Measurements from ENCODE around the gene KCNJ12. TPM values are rescaled to one million over a fixed set of nuclear protein-coding genes. Genes with fewer than 3 reads are reported as not detected.
"Not testable (repeated sequence)": the region's sequence is repeated elsewhere in the genome, so short reads cannot be mapped to it uniquely, and the experiment has no call there.

The KCNJ12 gene
- total RNA-seq, 4 donors from 2014 or later = 18.2 to 35.7 (median 29.2) TPM

GRCh38 chr17:21407752-21408151 is 31.6 kb downstream of the KCNJ12 start:
- ATAC-seq = not testable (repeated sequence)

DNA sequence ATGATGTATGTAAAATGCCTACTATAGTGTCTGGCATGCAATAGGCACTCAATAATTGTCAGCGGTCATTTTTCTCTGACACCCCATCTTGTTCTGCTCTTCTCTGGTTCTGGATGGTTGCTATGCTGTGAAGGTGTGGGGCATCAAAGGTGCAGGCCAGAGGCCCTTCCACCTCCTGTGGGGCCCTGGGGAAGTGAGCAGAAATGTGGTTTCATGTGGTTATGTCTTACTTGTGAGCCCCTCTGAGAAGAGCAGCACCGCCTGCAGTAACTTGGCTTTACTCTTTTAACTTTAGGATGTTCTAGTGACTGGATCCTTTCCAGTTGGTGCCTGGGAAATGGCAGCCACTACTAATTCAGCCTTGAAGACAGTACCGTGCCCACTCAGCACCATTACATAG is 32.1 kb downstream of the KCNJ12 start:
- H3K9me3 ChIP-seq; H3K27me3 ChIP-seq; H3K4me3 ChIP-seq; DNase-seq; ATAC-seq; H3K36me3 ChIP-seq; H3K27ac ChIP-seq; intact Hi-C loops (cut with DNase I; ENCODE audit: low total_unique reads): not testable (repeated sequence)
- H3K4me1 ChIP-seq = peaks cover 29 to 50% of the 10 kb centered on the region in 2 donors
- in situ Hi-C loops (cut with MboI; ENCODE audit: low sequenced_read_pairs in 4 of 4) = loop anchor here (25.0 kb wide), 1 partner anchor 304 kb away; no protein-coding TSS in a partner anchor

More at GRCh38 chr17:21407752-21408151, 31.6 kb downstream of the KCNJ12 start:
- H3K27me3 ChIP-seq; H3K9me3 ChIP-seq; H3K27ac ChIP-seq; intact Hi-C loops (cut with DNase I; ENCODE audit: low total_unique reads); H3K36me3 ChIP-seq; DNase-seq; H3K4me3 ChIP-seq: not testable (repeated sequence)
- peaks cover 29 to 50% of the 10 kb centered on the region in 2 donors for H3K4me1 ChIP-seq
- in situ Hi-C loops (cut with MboI; ENCODE audit: low sequenced_read_pairs in 4 of 4) = loop anchor here (25.0 kb wide), 1 partner anchor 305 kb away; no protein-coding TSS in a partner anchor

DNA sequence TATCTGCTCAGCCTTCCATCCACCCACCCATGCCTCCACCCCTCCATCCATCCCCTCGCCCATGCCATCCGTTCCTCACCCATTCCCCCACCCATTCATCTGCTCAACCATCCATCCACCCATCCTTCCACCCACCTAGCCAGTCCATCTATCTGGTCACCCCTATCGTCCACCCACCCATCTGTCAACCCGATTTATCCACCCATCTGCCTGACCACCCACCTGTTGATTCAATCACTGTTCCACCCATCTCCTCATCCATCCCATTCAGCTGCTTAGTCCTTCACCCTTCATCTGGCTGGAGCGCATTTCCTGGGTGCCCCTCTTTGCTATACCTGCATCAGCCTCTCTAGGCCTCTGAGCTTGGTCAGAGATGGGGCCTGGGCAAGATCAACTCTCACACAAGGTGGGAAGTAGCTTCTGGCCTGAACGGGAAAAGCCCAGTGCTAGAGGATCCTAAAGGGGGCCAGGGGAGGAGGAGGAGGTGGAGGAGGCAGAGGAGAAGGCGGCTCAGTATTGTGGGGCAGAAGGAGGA is 32.7 kb downstream of the KCNJ12 start:
- H3K27me3 ChIP-seq; H3K9me3 ChIP-seq; H3K4me3 ChIP-seq; H3K36me3 ChIP-seq; ATAC-seq; intact Hi-C loops (cut with DNase I; ENCODE audit: low total_unique reads); DNase-seq: not testable (repeated sequence)
- in situ Hi-C loops (cut with MboI; ENCODE audit: low sequenced_read_pairs in 4 of 4) = loop anchor here (25.0 kb wide), 1 partner anchor 303 kb away; no protein-coding TSS in a partner anchor
- Histone ChIP-seq H3K4me1 (peaks cover 29 to 46% of the 10 kb centered on the region in 2 donors), H3K27ac (peak overlapping the region in 1 of 4 donors; percentile 47)

DNA sequence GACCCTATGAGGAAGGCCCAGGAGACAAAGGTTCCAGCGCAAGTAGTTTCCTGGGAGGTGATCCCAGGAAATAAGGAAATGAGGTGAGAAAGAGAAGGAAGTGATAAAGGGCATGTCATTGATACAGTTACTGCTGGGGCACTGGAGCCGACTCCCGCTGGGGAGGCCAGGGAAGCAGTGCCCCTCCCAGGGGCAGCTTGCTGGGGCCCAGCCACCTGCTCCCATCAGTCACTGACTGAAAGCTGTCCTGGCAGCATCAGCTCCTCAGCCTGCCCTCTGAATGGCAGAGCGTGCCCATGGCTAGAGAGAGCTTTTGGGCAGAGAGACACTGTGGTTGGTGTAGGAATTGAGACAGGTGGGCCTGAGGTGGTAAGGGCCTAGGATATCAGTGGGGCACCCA is 33.2 kb downstream of the KCNJ12 start:
- H3K27me3 ChIP-seq; H3K9me3 ChIP-seq; H3K36me3 ChIP-seq; intact Hi-C loops (cut with DNase I; ENCODE audit: low total_unique reads); H3K4me3 ChIP-seq: not testable (repeated sequence)
- ATAC-seq (peak; percentile 19 to 25), DNase-seq (peak in 1 of 2 donors; percentile 33)
- in situ Hi-C loops (cut with MboI; ENCODE audit: low sequenced_read_pairs in 4 of 4) = loop anchor here (25.0 kb wide), 1 partner anchor 303 kb away; no protein-coding TSS in a partner anchor
- Histone ChIP-seq H3K27ac (peak overlapping the region; percentile 42 to 68 (median 60)), H3K4me1 (peaks cover 29 to 41% of the 10 kb centered on the region in 2 donors)

- in situ Hi-C loops (cut with MboI; ENCODE audit: low sequenced_read_pairs in 4 of 4) = loop anchor here (25.0 kb wide), 1 partner anchor 302 kb away; no protein-coding TSS in a partner anchor
These were observed 33.8 kb downstream of the KCNJ12 start for GRCh38 chr17:21409971-21410370.

GRCh38 chr17:21410371-21410770 is 34.2 kb downstream of the KCNJ12 start:
- H3K4me3 ChIP-seq; H3K9me3 ChIP-seq; intact Hi-C loops (cut with DNase I; ENCODE audit: low total_unique reads); DNase-seq; ATAC-seq; H3K27me3 ChIP-seq; H3K36me3 ChIP-seq: not testable (repeated sequence)
- H3K27ac ChIP-seq = peak overlapping the region in 1 of 4 donors; percentile 54
- H3K4me1 ChIP-seq = peaks cover 19 to 31% of the 10 kb centered on the region in 2 donors
- in situ Hi-C loops (cut with MboI; ENCODE audit: low sequenced_read_pairs in 4 of 4) = loop anchor here (25.0 kb wide), 1 partner anchor 302 kb away; no protein-coding TSS in a partner anchor

More at GRCh38 chr17:21409971-21410370, 33.8 kb downstream of the KCNJ12 start:
- peaks cover 23 to 35% of the 10 kb centered on the region in 2 donors for H3K4me1 ChIP-seq
- peak overlapping the region in 3 of 4 donors; percentile 54 to 68 (median 66) for H3K27ac ChIP-seq
- intact Hi-C loops (cut with DNase I; ENCODE audit: low total_unique reads); DNase-seq; H3K36me3 ChIP-seq; H3K4me3 ChIP-seq; ATAC-seq; H3K27me3 ChIP-seq; H3K9me3 ChIP-seq: not testable (repeated sequence)

DNA sequence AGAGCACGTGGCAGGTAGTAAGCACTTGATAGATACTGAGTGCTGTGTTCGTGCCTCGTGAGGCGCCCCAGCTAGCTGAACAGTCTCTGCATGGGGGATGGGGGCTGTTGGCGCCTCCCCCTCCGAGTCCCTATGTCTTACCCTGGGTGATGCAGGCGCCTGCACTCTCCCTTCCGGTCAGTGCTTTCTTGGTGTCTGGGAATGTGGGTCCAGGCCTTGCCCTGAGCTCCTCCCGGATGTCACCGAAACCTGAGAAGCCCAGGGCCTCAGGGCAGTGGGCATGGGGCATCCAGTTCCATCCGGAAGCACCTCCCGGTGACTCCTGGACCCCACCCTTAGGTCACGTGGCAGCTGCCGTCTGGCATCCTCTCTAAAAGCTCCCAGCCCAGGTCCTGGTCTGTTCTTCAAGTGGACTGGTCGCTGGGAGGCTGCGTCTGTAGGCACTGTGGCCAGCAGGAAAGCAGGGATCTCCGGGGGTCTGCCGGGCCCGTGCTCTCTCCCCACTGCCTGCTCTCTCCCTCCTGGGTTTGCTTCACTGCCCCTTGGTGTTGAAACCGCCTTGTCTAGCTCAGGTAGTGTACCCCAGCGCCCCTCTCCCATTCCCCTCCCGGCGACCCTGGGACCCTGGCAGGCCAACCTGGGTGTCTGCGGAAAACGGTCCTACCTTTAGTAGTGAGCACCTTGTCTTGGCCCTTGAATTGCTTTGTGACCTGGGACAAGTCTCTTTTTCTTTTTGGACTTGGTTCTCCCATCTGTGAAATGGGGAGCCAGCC is 34.9 kb downstream of the KCNJ12 start:
- in situ Hi-C loops (cut with MboI; ENCODE audit: low sequenced_read_pairs in 4 of 4) = loop anchor here (25.0 kb wide), 1 partner anchor 301 kb away; no protein-coding TSS in a partner anchor
- ATAC-seq = not testable (repeated sequence)

GRCh38 chr17:21411679-21412205 is 35.6 kb downstream of the KCNJ12 start:
- in situ Hi-C loops (cut with MboI; ENCODE audit: low sequenced_read_pairs in 4 of 4) = loop anchor here (25.0 kb wide), 1 partner anchor 301 kb away; no protein-coding TSS in a partner anchor

More for the DNA sequence above, 34.9 kb downstream of the KCNJ12 start:
- H3K36me3 ChIP-seq; DNase-seq; intact Hi-C loops (cut with DNase I; ENCODE audit: low total_unique reads); H3K27me3 ChIP-seq; H3K4me3 ChIP-seq; H3K9me3 ChIP-seq: not testable (repeated sequence)
- Histone ChIP-seq H3K27ac (peak overlapping the region in 2 of 4 donors; percentile 46 to 61), H3K4me1 (peaks cover 13 to 24% of the 10 kb centered on the region in 2 donors)

DNA sequence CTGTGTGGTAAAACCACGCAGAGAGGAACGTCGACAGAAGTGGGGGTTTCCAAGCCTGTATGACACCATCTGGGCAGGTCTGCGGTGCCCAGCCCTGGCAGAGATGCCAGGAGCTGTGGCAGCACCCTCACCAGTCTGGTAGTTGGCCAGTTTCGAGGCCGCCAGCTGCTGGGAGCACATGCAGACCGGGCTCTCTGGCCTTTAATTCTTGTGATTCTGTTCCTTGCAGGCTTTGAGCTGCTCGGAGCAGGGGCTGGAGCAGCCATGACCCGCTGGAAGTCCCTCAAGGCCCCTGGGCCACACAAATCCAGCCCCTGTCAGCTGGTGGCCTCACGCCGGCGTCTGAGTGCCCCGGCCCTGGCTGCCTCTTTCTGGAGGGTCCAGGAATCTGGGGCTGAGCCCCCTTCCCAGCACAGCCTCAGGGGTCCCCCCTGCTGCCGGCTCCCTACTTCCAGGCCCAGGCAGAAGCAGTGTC is 36.1 kb downstream of the KCNJ12 start:
- intact Hi-C loops (cut with DNase I; ENCODE audit: low total_unique reads); H3K4me3 ChIP-seq; H3K27me3 ChIP-seq; H3K9me3 ChIP-seq; DNase-seq; ATAC-seq; H3K36me3 ChIP-seq: not testable (repeated sequence)
- in situ Hi-C loops (cut with MboI; ENCODE audit: low sequenced_read_pairs in 4 of 4) = loop anchor here (25.0 kb wide), 1 partner anchor 300 kb away; no protein-coding TSS in a partner anchor
- peak overlapping the region in 2 of 4 donors; percentile 40 to 57 for H3K27ac ChIP-seq
- peaks cover 13 to 22% of the 10 kb centered on the region in 2 donors for H3K4me1 ChIP-seq

More at GRCh38 chr17:21411679-21412205, 35.6 kb downstream of the KCNJ12 start:
- H3K4me3 ChIP-seq; DNase-seq; H3K27me3 ChIP-seq; H3K36me3 ChIP-seq; intact Hi-C loops (cut with DNase I; ENCODE audit: low total_unique reads); H3K9me3 ChIP-seq; ATAC-seq: not testable (repeated sequence)
- Histone ChIP-seq H3K4me1 (peaks cover 13 to 22% of the 10 kb centered on the region in 2 donors), H3K27ac (peak overlapping the region in 2 of 4 donors; percentile 57 to 61)

DNA sequence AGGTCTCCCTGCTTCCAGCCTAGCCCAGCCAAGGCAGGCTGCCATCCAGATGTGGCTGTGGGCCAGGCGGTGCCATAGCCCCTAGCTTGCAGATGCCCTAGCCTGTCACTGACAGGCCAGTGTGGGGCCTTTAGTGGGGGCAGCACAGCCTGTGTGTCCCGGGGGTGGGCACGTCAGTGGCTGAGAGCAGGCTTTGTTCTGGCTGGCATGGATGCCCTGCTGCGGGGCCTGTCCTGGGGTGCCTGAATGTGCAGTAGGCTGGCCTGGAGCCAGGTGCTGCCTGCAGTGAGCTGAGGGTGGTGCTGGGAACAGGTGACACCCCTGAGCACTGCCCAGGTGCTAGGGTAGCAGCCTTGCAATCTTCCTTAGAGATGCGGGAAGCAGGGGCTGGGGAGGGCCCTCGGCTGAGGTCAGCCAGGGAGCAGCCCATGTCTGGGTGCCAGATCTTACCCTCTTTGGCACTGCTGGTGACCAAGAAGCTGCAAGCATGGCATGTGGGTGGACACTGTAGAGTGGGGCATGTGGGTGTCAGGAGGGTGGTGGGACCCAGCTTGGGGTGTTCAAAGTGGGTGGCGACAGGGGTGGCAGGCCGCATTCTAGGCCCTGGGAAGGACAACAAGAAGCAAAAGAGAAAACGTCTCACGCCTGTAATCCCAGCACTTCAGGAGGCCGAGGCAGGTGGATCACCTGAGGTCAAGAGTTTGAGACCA is 37.6 kb downstream of the KCNJ12 start:
- in situ Hi-C loops (cut with MboI; ENCODE audit: low sequenced_read_pairs in 4 of 4) = loop anchor here (25.0 kb wide), 1 partner anchor 299 kb away; no protein-coding TSS in a partner anchor
- H3K4me1 ChIP-seq = peaks cover 13 to 22% of the 10 kb centered on the region in 2 donors
- H3K27me3 ChIP-seq; H3K27ac ChIP-seq; H3K36me3 ChIP-seq; H3K9me3 ChIP-seq; ATAC-seq; DNase-seq; intact Hi-C loops (cut with DNase I; ENCODE audit: low total_unique reads); H3K4me3 ChIP-seq: not testable (repeated sequence)

All from gastrocnemius medialis (tissue), 4 donors.